CD4-positive, CD25-positive, alpha-beta regulatory T cell (primary cell): ENCODE results near the gene POM121C. TPM values are rescaled to one million over a fixed set of nuclear protein-coding genes. Genes with fewer than 3 reads are reported as not detected.
"Not testable (repeated sequence)": the region's sequence is repeated elsewhere in the genome, so short reads cannot be mapped to it uniquely, and the experiment has no call there.

Experiments
- ATAC-seq, 2 donors: fragments of 150-1000 bp; cut with Tn5 transposase; one replicate each; pipeline ENCODE4 v1.10.0; 2021; ENCODE audit warnings: low read depth in 2 of 2, moderate number of reproducible peaks in 2 of 2, moderate library complexity in 1 of 2
- DNase-seq, 3 donors: peaks; one replicate each; pipeline versions ENCODE4 v3.0.0 to v3.0.0-alpha.2; 2012 to 2022; ENCODE audit warnings: mixed read lengths in 1 of 3
- H3K27ac ChIP-seq: one replicate; pipeline ENCODE4 v1.7.0; 2013; ENCODE audit warnings: mild to moderate bottlenecking, low read length; ENCODE audit not compliant: insufficient read depth, poor library complexity, severe bottlenecking
- H3K27me3 ChIP-seq: one replicate; pipeline ENCODE4 v1.7.0; 2013; ENCODE audit warnings: low read length; ENCODE audit not compliant: control insufficient read depth, insufficient read depth
- H3K36me3 ChIP-seq: one replicate; pipeline ENCODE4 v1.7.0; 2013; ENCODE audit warnings: mild to moderate bottlenecking, low read length, moderate library complexity; ENCODE audit not compliant: control insufficient read depth, insufficient read depth
- H3K4me1 ChIP-seq: 2 replicates; pipeline ENCODE4 v1.7.0; 2013; ENCODE audit warnings: mild to moderate bottlenecking, low read length; ENCODE audit not compliant: insufficient read depth, control insufficient read depth, poor library complexity, severe bottlenecking
- H3K4me3 ChIP-seq: one replicate; pipeline ENCODE4 v1.7.0; 2013; ENCODE audit warnings: low read depth, mild to moderate bottlenecking, low read length, moderate library complexity
- H3K9me3 ChIP-seq, 2 experiments: 1 replicate in 1 of 2; 2 replicates in 1 of 2; pipeline ENCODE4 v1.7.0; 2013; ENCODE audit warnings: low read length in 2 of 2, mild to moderate bottlenecking in 1 of 2, moderate library complexity in 1 of 2; ENCODE audit not compliant: control insufficient read depth in 2 of 2
- H3K27ac Mint-ChIP-seq, 3 donors: one replicate each; pipeline ENCODE4 v1.8.0; 2020 to 2022; ENCODE audit warnings: mild to moderate bottlenecking in 3 of 3, mixed read lengths in 3 of 3, moderate library complexity in 2 of 3
- H3K27me3 Mint-ChIP-seq: one replicate; pipeline ENCODE4 v1.8.0; 2022; ENCODE audit warnings: mild to moderate bottlenecking, mixed read lengths
- H3K36me3 Mint-ChIP-seq: one replicate; pipeline ENCODE4 v1.8.0; 2020; ENCODE audit warnings: mixed read lengths
- H3K4me1 Mint-ChIP-seq, 4 donors: one replicate each; pipeline ENCODE4 v1.8.0; 2020 to 2022; ENCODE audit warnings: mixed read lengths in 4 of 4, mild to moderate bottlenecking in 1 of 4
- H3K4me3 Mint-ChIP-seq, 4 donors: one replicate each; pipeline ENCODE4 v1.8.0; 2020 to 2022; ENCODE audit warnings: mild to moderate bottlenecking in 4 of 4, mixed read lengths in 4 of 4, moderate library complexity in 3 of 4
- H3K9me3 Mint-ChIP-seq, 7 donors: one replicate each; pipeline ENCODE4 v1.8.0; 2020 to 2022; ENCODE audit warnings: mixed read lengths in 7 of 7, mild to moderate bottlenecking in 3 of 7, moderate library complexity in 2 of 7
- polyA plus RNA-seq, 4 donors: library from polyadenylated mRNA; unstranded; fragments of 300-500 nt; fragmentation: Illumina TruSeq; gene quantifications; one replicate each; pipeline ENCODE4 v1.2.3, GENCODE V29; 2021
- total RNA-seq: library from RNA; stranded (reverse); gene quantifications from one replicate; pipeline ENCODE4 v1.2.3, GENCODE V29; 2022

POM121C gene
- total RNA-seq (91.3 TPM), polyA plus RNA-seq (10 to 100 TPM in 3 of 4 donors, 1 to 10 TPM in 1; 7.0 to 12.7 (median 10.2) TPM)

DNA sequence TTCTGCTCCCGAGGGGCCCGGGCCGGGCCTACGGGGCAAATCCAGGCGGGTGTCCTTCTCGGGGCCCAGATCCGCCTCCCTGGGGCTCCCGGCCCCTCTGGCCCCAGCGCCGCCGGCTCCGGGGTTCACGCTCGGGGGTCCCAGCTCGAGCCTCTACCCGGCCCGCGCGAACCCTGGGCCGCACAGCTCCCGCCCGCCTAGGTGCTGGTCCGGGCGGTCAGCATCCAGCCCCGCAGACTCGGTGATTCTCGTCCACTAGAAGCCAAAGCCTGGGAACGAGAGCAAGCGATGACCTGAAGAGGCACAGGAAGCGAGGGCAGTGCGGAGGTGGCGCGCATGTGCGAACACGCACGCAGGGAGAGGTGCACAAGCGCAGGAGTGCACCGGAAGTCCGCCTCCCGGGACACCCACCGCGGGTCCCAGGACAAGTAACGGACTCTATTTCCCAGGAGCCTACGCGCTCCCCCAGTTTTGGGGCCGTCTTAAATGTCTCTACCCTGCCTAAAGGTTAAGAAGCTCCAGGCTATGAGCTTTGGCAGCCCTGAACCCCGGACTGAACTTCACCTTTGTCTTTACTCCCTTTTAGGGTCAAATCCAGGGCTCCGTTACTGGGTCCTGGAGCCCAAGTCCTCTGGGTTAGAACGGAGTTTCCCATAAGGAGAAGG lies at the start of gene POM121C:
TSS of gene POM121C (minus strand) at position 321 of the 665 bp plus-strand sequence. CDS start 44,803 bp downstream, outside the sequence.
- H3K27me3 ChIP-seq, H3K27me3 Mint-ChIP-seq, H3K9me3 Mint-ChIP-seq, H3K36me3 ChIP-seq, H3K36me3 Mint-ChIP-seq, H3K9me3 ChIP-seq, H3K4me1 ChIP-seq: not testable (repeated sequence)
- ATAC-seq (peak; percentile 98 to 100), DNase-seq (peak; percentile 77 to 94 (median 81))
- peaks cover 0 to 31% (median 5%) of the 10 kb centered on the region in 4 donors for H3K4me1 Mint-ChIP-seq
- peak within 1 kb of the TSS; percentile 90 to 93 (median 92) for H3K4me3 Mint-ChIP-seq
- peak within 1 kb of the TSS; percentile 78 to 87 (median 84) for H3K27ac Mint-ChIP-seq
- H3K27ac ChIP-seq: peak within 1 kb of the TSS; percentile 69
- peak within 1 kb of the TSS; percentile 54 for H3K4me3 ChIP-seq

- Histone ChIP-seq H3K36me3 (peaks cover 3% of the 10 kb centered on the region), H3K9me3 (no peaks in the 10 kb centered on the region), H3K27me3 (no peaks in the 10 kb centered on the region), H3K27ac (no peak overlapping the region), H3K4me1 (no peaks in the 10 kb centered on the region), H3K4me3 (no peak overlapping the region)
- no peaks in the 10 kb centered on the region for H3K27me3 Mint-ChIP-seq
- ATAC-seq (peak in 1 of 2 donors; percentile 47), DNase-seq (peak in 1 of 3 donors; percentile 59)
- peaks cover 0 to 10% (median 1%) of the 10 kb centered on the region in 4 donors for H3K4me1 Mint-ChIP-seq
- H3K4me3 Mint-ChIP-seq: peak overlapping the region in 1 of 4 donors; percentile 12
- H3K27ac Mint-ChIP-seq: peak overlapping the region in 2 of 3 donors; percentile 61 to 87
- H3K36me3 Mint-ChIP-seq: peaks cover 16% of the 10 kb centered on the region
- no peaks in the 10 kb centered on the region for H3K9me3 Mint-ChIP-seq
Observed at GRCh38 chr7:75534727-75535307, 48.7 kb upstream of the POM121C start.

DNA sequence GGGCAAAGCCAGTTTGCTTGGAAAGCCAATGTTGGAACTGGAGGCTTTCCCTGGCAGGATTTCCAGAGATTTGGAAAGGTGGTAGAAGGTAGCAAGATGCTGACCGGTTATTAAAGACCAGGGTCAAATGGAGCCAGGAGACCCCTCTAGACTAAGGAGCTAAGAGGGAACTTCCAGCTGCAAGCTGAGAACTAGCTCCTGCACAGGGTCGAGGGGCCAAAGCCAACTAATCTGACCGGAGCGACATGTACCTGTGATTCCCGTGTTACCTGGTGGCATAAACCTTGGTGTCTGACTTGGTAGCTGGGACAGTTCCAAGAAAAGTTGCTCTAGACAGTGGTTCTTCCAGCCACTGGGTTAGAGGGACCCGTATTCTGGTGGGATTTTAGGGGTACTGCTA lies 47.8 kb upstream of the POM121C start:
- H3K36me3 ChIP-seq: peaks cover 3% of the 10 kb centered on the region
- no peaks in the 10 kb centered on the region for H3K9me3 ChIP-seq
- Mint-ChIP-seq H3K27me3 (no peaks in the 10 kb centered on the region), H3K4me1 (peaks cover 0 to 10% (median 1%) of the 10 kb centered on the region in 4 donors), H3K27ac (no peak overlapping the region), H3K4me3 (no peak overlapping the region), H3K9me3 (no peaks in the 10 kb centered on the region), H3K36me3 (peaks cover 12% of the 10 kb centered on the region)
- no peak overlapping the region for H3K27ac ChIP-seq
- H3K4me1 ChIP-seq: no peaks in the 10 kb centered on the region
- ATAC-seq (no peak), DNase-seq (no peak)
- H3K27me3 ChIP-seq: no peaks in the 10 kb centered on the region
- H3K4me3 ChIP-seq: no peak overlapping the region

GRCh38 chr7:75532639-75533038 lies 46.5 kb upstream of the POM121C start:
- Mint-ChIP-seq H3K27ac (no peak overlapping the region), H3K9me3 (no peaks in the 10 kb centered on the region), H3K36me3 (peaks cover 7% of the 10 kb centered on the region), H3K27me3 (no peaks in the 10 kb centered on the region), H3K4me3 (no peak overlapping the region), H3K4me1 (peaks cover 5 to 14% (median 7%) of the 10 kb centered on the region in 4 donors)
- ATAC-seq (no peak), DNase-seq (no peak)
- Histone ChIP-seq H3K4me1 (no peaks in the 10 kb centered on the region), H3K27me3 (no peaks in the 10 kb centered on the region), H3K36me3 (peaks cover 3% of the 10 kb centered on the region), H3K27ac (no peak overlapping the region), H3K4me3 (no peak overlapping the region), H3K9me3 (no peaks in the 10 kb centered on the region)

GRCh38 chr7:75531359-75531821 lies 45.3 kb upstream of the POM121C start:
- Histone ChIP-seq H3K27me3 (no peaks in the 10 kb centered on the region), H3K9me3 (no peaks in the 10 kb centered on the region), H3K27ac (no peak overlapping the region), H3K4me3 (no peak overlapping the region), H3K4me1 (peaks cover 10% of the 10 kb centered on the region), H3K36me3 (no peaks in the 10 kb centered on the region)
- Mint-ChIP-seq H3K4me1 (peaks cover 8 to 17% (median 11%) of the 10 kb centered on the region in 4 donors), H3K27me3 (no peaks in the 10 kb centered on the region), H3K27ac (no peak overlapping the region), H3K9me3 (no peaks in the 10 kb centered on the region), H3K4me3 (peak overlapping the region in 1 of 4 donors; percentile 35), H3K36me3 (peaks cover 1% of the 10 kb centered on the region)
- ATAC-seq (no peak), DNase-seq (no peak)

DNA sequence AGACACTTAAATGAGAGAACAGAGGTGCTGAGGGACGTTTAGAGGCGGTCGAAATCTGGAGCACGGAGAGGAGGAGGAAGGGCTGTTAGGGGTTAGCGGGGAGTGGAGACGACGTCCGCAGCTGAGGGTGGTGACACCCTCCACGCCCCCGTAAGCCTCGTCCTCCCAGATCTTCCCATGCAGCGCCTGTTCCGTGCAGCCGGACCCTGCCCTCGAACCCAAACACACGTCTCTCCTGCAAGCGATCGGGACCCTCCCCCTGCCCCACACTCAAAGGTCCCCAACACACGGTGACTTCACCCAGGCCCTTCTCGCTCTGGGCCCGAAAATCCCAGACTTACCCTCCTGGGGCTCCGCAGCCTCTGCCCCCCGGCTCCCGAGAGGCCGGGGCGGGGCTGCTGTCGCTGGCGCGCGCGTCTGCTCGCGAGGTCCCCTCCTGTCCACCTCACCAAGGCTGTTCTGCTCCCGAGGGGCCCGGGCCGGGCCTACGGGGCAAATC lies 41.2 kb upstream of the POM121C start:
- Histone ChIP-seq H3K4me1 (peaks cover 17% of the 10 kb centered on the region), H3K27ac (peak overlapping the region; percentile 71), H3K36me3 (peaks cover 24% of the 10 kb centered on the region), H3K4me3 (peak overlapping the region; percentile 73)
- peak overlapping the region; percentile 94 to 96 (median 95) for H3K27ac Mint-ChIP-seq
- peaks cover 16 to 42% (median 19%) of the 10 kb centered on the region in 4 donors for H3K4me1 Mint-ChIP-seq
- ATAC-seq, H3K27me3 Mint-ChIP-seq, H3K9me3 Mint-ChIP-seq, H3K9me3 ChIP-seq, H3K27me3 ChIP-seq: not testable (repeated sequence)
- H3K36me3 Mint-ChIP-seq: peaks cover 25% of the 10 kb centered on the region
- peak overlapping the region; percentile 79 to 92 (median 91) for H3K4me3 Mint-ChIP-seq
- peak in 1 of 3 donors; percentile 25 for DNase-seq

DNA sequence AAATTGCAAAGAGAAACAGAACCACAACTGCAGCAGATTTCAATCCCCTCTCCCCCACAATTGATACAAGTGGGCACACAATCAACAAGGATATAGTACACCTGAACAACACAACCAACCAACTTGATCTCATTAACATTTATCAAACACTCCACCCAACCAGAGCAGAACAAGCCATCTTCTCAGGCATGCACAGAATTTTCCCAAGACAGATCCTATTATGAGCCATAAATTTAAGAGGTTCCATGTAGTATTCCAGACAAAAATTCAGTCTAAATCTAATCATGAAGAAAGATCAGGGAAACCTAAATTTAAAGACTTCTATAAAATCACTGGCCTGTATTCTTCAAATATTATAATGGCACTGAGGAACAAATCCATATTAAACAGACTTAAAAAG lies 35.6 kb upstream of the POM121C start:
- Histone ChIP-seq H3K36me3 (peaks cover 40% of the 10 kb centered on the region), H3K4me1 (peaks cover 11% of the 10 kb centered on the region)
- not testable (repeated sequence) for ATAC-seq, H3K4me3 ChIP-seq, H3K27ac ChIP-seq, H3K27me3 ChIP-seq, H3K9me3 ChIP-seq, DNase-seq, H3K9me3 Mint-ChIP-seq, H3K27me3 Mint-ChIP-seq
- peak overlapping the region in 1 of 4 donors; percentile 67 for H3K4me3 Mint-ChIP-seq
- H3K27ac Mint-ChIP-seq: peak overlapping the region in 1 of 3 donors; percentile 5
- H3K4me1 Mint-ChIP-seq: peaks cover 22 to 59% (median 27%) of the 10 kb centered on the region in 4 donors
- H3K36me3 Mint-ChIP-seq: peaks cover 50% of the 10 kb centered on the region
